ENCODE results near the gene SLPI.

Gene SLPI

DNA sequence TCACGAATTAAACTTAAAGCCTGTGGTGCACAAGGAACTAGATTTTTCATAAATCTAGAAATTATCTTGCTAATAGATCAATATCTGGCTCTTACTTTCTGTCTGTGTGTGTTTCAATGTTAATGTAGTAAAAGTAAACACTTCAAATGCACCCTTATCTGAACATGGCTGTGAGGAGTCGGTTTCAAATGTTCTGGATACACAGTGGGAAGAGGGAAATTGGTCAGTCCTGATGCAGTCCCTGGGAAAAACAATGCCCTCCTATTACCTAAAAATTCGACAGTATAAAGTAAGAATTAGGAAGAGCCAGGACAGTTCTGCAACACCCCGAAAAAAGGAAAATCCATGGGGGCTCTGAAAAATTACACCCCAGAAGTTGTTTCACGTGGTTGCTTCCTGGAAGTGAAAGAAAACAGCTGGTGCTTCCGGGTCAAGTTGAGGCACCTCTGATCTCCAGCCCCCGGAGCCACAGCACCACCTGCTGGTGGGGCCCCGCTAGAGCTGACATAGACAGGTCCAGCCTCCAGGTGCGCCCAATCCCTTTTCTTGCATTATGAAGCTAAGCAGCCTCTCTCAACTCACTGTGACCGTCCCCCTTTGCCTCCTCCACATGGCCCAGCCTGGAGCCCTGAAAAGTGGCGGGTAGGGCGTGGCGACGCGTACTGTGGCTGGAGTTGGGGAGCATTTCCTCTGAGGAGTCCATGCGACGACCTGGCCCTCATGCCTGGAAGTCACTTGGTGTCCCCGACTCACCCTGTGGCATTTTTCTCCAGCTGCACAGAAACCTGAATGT lies 24.9 kb downstream of the SLPI start:
- in situ Hi-C loops (cut with HindIII; ENCODE audit: low sequenced_read_pairs) = no loop called here

DNA sequence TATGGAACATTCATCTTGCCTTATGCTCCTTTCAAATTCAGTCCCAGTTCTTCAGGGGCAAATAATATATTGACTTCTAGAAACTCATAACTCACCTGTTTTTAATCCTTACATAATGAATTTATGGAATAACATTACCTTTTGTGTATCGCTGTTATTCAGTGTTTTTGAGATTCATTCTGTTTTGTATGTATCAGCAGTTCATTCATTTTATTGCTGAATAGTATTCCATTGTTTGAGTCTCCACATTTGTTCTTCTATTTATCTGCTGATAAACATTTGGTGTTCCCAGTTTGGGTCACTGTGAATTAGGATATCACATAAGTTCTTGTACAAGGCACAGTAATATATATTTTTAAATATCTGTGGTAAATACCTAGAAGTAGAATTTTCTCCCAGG lies 28.1 kb downstream of the SLPI start:
- in situ Hi-C loops (cut with HindIII; ENCODE audit: low sequenced_read_pairs) = no loop called here

DNA sequence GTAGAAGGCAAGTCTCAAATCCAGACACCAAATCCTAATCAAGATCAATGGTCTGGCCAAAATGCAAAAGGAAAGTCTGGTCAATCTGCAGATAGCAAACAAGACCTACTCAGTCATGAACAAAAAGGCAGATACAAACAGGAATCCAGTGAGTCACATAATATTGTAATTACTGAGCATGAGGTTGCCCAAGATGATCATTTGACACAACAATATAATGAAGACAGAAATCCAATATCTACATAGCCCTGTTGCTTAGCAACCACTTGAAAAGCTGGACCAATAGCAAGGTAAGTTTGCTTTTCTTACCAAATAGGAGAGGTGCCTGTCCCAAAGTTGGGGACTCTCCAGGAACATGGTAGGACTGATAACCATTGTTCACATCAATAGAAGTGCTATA lies 31.2 kb downstream of the SLPI start:
- in situ Hi-C loops (cut with HindIII; ENCODE audit: low sequenced_read_pairs) = no loop called here

GRCh38 chr20:45221076-45221475 lies 33.3 kb downstream of the SLPI start, which contains the start of gene SEMG2:
TSS of gene SEMG2 (plus strand) at chr20:45221373. CDS start at chr20:45221390, 17 bp downstream.
- in situ Hi-C loops (cut with HindIII; ENCODE audit: low sequenced_read_pairs) = no loop called here

- in situ Hi-C loops (cut with HindIII; ENCODE audit: low sequenced_read_pairs) = no loop called here
These were observed 35.7 kb downstream of the SLPI start for GRCh38 chr20:45218636-45219035.

DNA sequence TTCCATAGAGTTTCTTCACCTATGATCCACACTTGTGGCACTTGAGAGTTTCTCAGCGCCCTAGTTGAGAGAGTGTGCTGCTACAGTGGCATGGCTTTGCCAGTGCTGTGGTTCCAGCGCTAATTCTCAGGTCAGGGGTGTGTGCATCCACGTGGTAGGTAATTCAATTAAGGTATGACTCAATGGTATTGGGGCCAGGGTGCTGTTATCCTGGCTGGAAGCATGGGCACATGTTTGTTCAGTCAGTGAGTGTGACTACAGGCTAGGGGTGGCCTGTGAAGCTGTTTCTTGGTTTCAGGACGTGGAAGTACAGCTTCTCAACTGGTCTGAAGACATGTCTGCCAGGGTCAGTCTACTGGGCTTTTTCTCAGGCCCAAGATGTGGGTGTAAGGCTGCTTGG lies 36.2 kb downstream of the SLPI start:
- in situ Hi-C loops (cut with HindIII; ENCODE audit: low sequenced_read_pairs) = no loop called here

DNA sequence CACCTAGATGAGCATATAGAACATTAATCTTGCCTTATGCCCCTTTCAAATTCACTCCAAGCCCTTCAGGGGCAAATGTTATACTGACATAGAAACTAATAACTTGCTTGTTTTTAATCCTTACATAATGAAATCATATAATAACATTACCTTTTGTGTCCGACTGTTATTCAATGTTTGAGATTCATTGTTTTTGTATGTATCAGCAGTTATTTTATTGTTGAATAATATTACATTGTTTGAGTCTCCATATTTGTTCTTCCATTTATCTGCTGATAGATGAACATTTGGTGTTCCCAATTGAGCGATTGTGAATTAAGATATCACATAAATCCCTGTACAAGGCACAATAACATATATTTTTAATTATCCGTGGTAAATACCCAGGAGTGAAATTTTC lies 41.5 kb downstream of the SLPI start:
- in situ Hi-C loops (cut with HindIII; ENCODE audit: low sequenced_read_pairs) = no loop called here

- in situ Hi-C loops (cut with HindIII; ENCODE audit: low sequenced_read_pairs) = no loop called here
These were observed 42.5 kb downstream of the SLPI start for GRCh38 chr20:45211569-45212474.

DNA sequence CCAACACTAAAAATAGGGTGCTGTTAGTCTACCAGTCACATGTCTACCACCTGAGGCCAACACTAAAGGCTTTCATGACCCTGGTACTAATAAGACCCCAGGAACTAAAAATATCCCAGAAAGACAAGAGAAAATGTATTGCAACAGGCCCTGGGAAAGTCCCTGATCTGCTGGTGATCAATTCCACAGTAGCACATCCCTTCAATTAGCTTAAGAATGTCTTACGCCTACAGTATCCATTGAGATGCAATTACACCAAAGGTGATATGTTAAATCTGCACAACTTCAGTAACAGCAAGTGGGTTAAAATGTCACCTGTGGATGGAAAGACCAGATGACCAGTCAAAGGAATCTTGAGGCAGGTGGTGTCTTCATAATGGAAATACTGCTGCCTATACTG lies 44.4 kb downstream of the SLPI start:
- in situ Hi-C loops (cut with HindIII; ENCODE audit: low sequenced_read_pairs) = no loop called here

GRCh38 chr20:45206725-45207124 lies 47.6 kb downstream of the SLPI start, which contains the start of gene SEMG1:
TSS of gene SEMG1 (plus strand) at chr20:45207033. CDS start at chr20:45207054, 21 bp downstream.
- in situ Hi-C loops (cut with HindIII; ENCODE audit: low sequenced_read_pairs) = no loop called here
